ENCODE data around the gene F2R. TPM values are rescaled to one million over a fixed set of nuclear protein-coding genes. Genes with fewer than 3 reads are reported as not detected.
A peak's percentile ranks its signal among the peaks of the same experiment; 100 is the strongest.

F2R gene
- total RNA-seq, 1 experiment from 2014 or later, result 16.9 TPM

DNA sequence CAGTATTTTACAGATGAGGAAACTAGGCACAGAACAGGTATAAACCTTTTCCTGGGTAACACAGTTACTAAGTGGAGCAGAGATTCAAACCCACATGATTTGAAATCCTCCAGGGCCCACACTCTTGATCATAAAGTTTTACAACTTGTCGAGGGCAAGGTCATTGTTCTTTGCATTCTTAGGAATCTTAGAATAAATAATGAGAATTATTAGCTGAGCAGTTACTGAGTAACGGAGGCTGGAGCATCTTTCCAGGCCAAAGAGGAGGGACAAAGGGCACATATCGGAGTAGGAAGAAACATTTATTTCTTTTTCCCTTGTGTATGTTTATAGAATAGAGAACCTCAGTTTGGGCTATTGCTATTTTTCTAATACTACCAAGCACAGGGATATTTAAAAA lies 27.1 kb upstream of the F2R start:
- Histone ChIP-seq H2AFZ (ENCODE audit: low read length) (no peak overlapping the region), H3K9me2 (replicated peaks; ENCODE audit: low read length) (no peaks in the 10 kb centered on the region), H3K27ac (ENCODE audit: low read length) (peak overlapping the region; percentile 73), H3K4me1 (ENCODE audit: insufficient read depth, low read length) (peaks cover 39% of the 10 kb centered on the region), H3K4me2 (ENCODE audit: low read length) (peak overlapping the region; percentile 41), H3K9me3 (ENCODE audit: low read length) (no peaks in the 10 kb centered on the region), H3K9ac (ENCODE audit: low read length) (no peak overlapping the region), H3K79me2 (ENCODE audit: low read length) (no peaks in the 10 kb centered on the region), H3F3A (ENCODE audit: low read length, unreplicated experiment) (no peaks in the 10 kb centered on the region), H3K36me3 (ENCODE audit: low read depth, low read length) (no peaks in the 10 kb centered on the region), H4K20me1 (ENCODE audit: low read length) (no peaks in the 10 kb centered on the region), H3K27me3 (ENCODE audit: low read length) (no peaks in the 10 kb centered on the region), H3K4me3 (ENCODE audit: low read length) (no peak overlapping the region)
- TF ChIP-seq EZH2 (IDR thresholded peaks at IDR 0.05; ENCODE audit: low read length, unreplicated experiment) (no peak), EZH2phosphoT487 (IDR thresholded peaks at IDR 0.05; ENCODE audit: borderline replicate concordance, low read length) (no peak)
- TF ChIP-seq, protein P1, sequence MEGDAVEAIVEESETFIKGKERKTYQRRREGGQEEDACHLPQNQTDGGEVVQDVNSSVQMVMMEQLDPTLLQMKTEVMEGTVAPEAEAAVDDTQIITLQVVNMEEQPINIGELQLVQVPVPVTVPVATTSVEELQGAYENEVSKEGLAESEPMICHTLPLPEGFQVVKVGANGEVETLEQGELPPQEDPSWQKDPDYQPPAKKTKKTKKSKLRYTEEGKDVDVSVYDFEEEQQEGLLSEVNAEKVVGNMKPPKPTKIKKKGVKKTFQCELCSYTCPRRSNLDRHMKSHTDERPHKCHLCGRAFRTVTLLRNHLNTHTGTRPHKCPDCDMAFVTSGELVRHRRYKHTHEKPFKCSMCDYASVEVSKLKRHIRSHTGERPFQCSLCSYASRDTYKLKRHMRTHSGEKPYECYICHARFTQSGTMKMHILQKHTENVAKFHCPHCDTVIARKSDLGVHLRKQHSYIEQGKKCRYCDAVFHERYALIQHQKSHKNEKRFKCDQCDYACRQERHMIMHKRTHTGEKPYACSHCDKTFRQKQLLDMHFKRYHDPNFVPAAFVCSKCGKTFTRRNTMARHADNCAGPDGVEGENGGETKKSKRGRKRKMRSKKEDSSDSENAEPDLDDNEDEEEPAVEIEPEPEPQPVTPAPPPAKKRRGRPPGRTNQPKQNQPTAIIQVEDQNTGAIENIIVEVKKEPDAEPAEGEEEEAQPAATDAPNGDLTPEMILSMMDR (conservative IDR thresholded peaks at IDR 0.05; ENCODE audit: low read depth, low read length), result no peak
- no TSS peak for BruUV-seq (replicated peaks)
- intact Hi-C loops (cut with micrococcal nuclease), result loop anchor here (5.0 kb wide), 1 partner anchor 87 kb away; no protein-coding TSS in a partner anchor
- ATAC-seq (peak; percentile 31), DNase-seq (peak; percentile 61)
- ChIA-PET POLR2A (ENCODE audit: unreplicated experiment) (no interaction called here), CTCF (no interaction called here)

DNA sequence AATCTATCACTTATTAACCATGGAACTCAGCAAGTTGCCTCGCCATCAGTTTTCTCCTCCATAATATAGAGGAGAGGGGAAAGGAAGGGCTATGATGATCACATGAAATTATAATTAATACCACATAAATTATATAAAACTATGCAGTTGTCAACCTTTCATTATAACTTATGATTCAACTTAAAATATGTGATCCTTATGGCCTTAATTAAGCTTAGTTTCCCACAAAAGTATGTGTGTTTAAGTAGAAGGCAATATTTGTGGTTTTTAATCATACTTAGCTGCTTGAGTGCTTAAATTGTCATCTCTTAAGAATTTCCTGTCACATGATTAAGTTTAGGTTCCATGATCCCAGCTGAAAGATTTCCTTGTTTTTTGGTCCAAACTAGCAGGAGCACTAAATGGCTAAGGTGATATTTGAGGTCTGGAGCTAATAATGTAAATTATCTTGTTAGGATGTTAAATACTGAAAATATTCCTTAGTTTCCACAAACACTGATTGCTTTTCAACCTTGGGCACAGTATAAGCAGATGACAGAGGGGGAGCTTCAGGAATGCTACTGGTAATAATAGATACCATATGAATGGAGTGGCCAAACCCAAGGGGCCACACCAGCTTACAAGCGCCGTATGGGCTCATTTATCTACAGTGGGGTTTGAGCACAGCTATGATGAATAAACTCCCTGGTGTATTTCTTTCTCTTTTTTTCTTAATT lies 26.4 kb upstream of the F2R start:
- Histone ChIP-seq H4K20me1 (ENCODE audit: low read length) (no peaks in the 10 kb centered on the region), H3K27me3 (ENCODE audit: low read length) (no peaks in the 10 kb centered on the region), H3K4me1 (ENCODE audit: insufficient read depth, low read length) (peaks cover 39% of the 10 kb centered on the region), H3K4me3 (ENCODE audit: low read length) (no peak overlapping the region), H3K9me2 (replicated peaks; ENCODE audit: low read length) (no peaks in the 10 kb centered on the region), H2AFZ (ENCODE audit: low read length) (no peak overlapping the region), H3K9ac (ENCODE audit: low read length) (no peak overlapping the region), H3K9me3 (ENCODE audit: low read length) (no peaks in the 10 kb centered on the region), H3K36me3 (ENCODE audit: low read depth, low read length) (no peaks in the 10 kb centered on the region), H3K79me2 (ENCODE audit: low read length) (no peaks in the 10 kb centered on the region), H3K27ac (ENCODE audit: low read length) (peak overlapping the region; percentile 73), H3K4me2 (ENCODE audit: low read length) (peak overlapping the region; percentile 41), H3F3A (ENCODE audit: low read length, unreplicated experiment) (no peaks in the 10 kb centered on the region)
- ChIA-PET CTCF (interaction anchor here (0.7 kb wide), 1 partner anchor 362 kb away, joined by 4 read pairs; no protein-coding TSS in a partner anchor), POLR2A (ENCODE audit: unreplicated experiment) (interaction anchor here (0.7 kb wide), 1 partner anchor 112 kb away, joined by 3 read pairs; no protein-coding TSS in a partner anchor)
- no TSS peak for BruUV-seq (replicated peaks)
- TF ChIP-seq EZH2phosphoT487 (IDR thresholded peaks at IDR 0.05; ENCODE audit: borderline replicate concordance, low read length), result no peak
- TF ChIP-seq EZH2 (IDR thresholded peaks at IDR 0.05; ENCODE audit: low read length, unreplicated experiment), result no peak
- TF ChIP-seq, protein P1 (conservative IDR thresholded peaks at IDR 0.05; ENCODE audit: low read depth, low read length), result no peak
- intact Hi-C loops (cut with micrococcal nuclease), result loop anchor here (5.0 kb wide), 1 partner anchor 87 kb away; no protein-coding TSS in a partner anchor
- peak; percentile 77 for DNase-seq
- peak; percentile 45 for ATAC-seq

All from PC-3 (cell line).